Measurements from ENCODE around the gene DCAF6.
"Not testable (repeated sequence)": the region's sequence is repeated elsewhere in the genome, so short reads cannot be mapped to it uniquely, and the experiment has no call there.

Gene DCAF6

DNA sequence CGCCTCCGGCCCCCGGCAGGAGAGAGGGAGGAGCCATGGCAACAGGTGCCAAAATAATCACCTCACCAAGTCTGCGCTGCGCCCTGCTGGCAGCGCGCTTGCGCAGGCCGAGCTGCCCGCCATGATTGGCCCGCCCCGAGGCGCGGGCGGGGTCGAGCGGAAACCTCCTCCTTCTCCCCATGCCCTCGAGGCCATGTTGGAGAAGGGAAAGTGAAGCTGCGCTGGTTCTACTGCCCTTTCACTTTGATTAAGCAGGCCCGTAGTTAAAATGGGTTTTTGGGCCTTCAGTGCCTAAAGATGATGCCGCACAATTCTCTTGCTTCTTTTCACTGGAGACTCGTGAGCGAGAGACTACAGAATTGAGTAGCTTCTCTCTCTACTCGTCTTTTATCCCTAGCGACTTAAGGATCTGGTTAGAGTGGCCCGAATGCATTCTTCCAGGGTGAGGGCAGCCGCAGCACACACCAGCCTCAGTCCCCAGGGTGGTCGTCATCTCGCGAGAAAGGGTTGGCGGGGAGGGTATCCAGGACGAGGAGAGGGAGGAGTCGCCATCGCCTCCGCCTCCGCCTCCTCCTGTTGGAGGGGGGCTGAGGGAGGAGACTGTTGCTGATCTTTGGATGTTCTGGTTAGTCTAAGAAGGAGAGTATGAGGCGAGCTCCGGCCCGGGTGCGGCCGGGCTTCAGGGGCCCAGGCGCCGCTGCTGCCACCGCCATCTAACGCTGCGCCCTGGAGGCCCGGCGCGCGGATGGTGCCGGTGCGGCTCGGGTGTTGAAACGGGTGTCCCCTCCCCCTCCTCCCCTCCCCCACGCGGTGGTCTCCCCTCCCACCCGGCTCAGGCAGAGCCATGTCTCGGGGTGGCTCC lies at the start of gene DCAF6:
Gene DCAF6, plus strand, starts transcription at position 616 of the 862 bp plus-strand sequence. Its CDS starts 229 bp downstream, at position 845.
- DNase-seq (ENCODE audit: low read depth in 2 of 2): peak; percentile 93 to 96

DNA sequence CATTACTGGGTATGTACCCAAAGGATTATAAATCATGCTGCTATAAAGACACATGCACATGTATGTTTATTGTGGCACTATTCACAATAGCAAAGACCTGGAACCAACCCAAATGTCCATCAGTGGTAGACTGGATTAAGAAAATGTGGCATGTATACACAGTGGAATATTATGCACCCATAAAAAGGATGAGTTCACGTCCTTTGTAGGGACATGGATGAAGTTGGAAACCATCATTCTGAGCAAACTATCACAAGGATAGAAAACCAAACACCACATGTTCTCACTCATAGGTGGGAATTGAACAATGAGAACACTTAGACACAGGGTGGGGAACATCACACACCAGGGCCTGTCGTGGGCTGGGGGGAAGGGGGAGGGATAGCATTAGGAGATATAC lies 49.3 kb upstream of the DCAF6 start:
- not testable (repeated sequence) for DNase-seq (ENCODE audit: low read depth in 2 of 2)

- DNase-seq (ENCODE audit: low read depth in 2 of 2): no peak
Observed at GRCh38 chr1:167890400-167890799, 46.1 kb upstream of the DCAF6 start.

GRCh38 chr1:167893798-167894197 lies 42.7 kb upstream of the DCAF6 start:
- no peak for DNase-seq (ENCODE audit: low read depth in 2 of 2)

GRCh38 chr1:167898578-167899222 lies 37.8 kb upstream of the DCAF6 start:
- DNase-seq (ENCODE audit: low read depth in 2 of 2): no peak

DNA sequence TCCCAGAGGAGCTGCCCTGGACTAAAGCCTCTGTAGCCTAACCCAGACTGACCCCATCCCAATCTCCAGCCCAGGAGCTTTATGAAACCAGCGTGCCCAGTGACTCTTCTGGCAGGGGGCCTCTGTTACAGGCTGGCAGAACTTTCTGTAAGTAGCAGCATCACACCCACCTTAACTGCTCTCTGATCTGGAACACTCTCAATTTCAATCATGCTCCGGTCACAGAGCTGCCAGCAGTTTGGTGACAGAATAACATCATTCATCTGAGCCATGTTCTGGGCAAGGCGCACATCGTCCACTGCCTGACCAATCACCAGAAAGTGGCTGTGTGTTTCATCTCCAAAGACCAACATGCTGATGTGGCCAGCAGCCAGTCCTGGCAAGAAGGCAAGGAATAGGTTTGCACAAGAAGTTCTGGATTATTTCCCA lies 37.2 kb upstream of the DCAF6 start:
- no peak for DNase-seq (ENCODE audit: low read depth in 2 of 2)

DNA sequence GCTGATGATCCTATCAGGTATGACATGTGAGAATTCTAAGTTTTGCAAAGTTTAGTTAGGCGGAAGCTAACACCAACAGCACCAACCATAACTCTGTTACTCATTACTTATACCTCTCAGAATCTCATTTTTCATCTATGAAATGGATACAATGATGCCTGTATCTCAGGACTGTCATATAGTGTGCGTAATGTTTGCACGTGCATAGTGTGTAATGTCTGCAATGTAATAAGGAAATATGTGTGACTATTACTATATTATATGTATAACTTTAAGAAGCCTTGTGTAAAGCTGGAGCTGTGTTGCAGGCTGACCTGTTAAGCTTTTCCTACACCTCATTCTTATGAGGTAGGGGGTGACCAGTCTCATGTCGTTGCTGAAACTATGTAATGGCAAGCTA lies 35.6 kb upstream of the DCAF6 start:
- DNase-seq (ENCODE audit: low read depth in 2 of 2): no peak

DNA sequence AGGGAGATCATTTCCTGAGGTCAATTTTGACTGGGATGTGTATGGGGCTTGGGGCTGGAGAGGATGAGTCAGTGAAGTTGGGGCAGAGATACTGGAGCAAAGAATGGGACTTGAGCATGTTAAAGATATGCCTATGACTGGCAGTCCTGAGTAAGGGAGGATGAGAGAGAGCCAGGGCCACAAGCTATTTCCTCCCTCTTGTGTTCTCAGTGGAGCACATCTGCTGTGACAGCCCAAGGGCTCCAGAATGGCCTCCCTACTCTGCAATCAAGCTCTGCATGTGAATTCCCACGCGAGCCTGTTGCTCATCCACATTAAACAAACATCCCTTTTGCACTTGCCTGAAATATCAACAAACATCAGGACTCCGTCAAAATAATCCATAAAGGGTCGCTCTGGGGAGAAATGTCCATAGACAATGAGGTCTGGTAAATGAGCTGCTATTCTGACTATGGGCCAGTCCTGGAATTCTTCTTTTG lies 31.8 kb upstream of the DCAF6 start:
- DNase-seq (ENCODE audit: low read depth in 2 of 2): no peak

DNA sequence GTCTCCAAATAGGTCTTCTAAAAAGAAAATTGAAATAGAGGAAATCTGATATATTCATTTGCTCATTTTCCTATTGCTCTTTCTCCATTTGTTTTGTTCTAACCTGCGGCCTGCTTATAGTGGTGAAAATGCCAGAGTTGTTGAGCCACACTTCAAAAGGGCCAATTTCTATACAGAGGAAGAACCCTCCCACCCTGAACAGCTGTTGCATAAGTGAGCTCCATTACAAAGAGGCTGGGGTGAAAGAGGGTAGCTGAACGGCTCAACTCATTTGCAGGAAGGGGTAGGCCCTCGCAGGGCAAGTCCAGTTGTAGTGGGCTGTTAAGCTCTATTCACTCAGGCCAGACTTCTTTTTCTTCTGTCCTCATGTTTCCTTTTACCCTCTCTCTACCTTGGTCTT lies 31.3 kb upstream of the DCAF6 start:
- DNase-seq (ENCODE audit: low read depth in 2 of 2): no peak

- no peak for DNase-seq (ENCODE audit: low read depth in 2 of 2)
Observed at GRCh38 chr1:167905671-167906070, 30.8 kb upstream of the DCAF6 start.

GRCh38 chr1:167909691-167910180 lies 26.7 kb upstream of the DCAF6 start:
- DNase-seq (ENCODE audit: low read depth in 2 of 2): no peak

- DNase-seq (ENCODE audit: low read depth in 2 of 2): no peak
Observed at GRCh38 chr1:167910530-167910929, 26.0 kb upstream of the DCAF6 start.

GRCh38 chr1:167911413-167911812 lies 25.1 kb upstream of the DCAF6 start:
- DNase-seq (ENCODE audit: low read depth in 2 of 2): no peak

DNA sequence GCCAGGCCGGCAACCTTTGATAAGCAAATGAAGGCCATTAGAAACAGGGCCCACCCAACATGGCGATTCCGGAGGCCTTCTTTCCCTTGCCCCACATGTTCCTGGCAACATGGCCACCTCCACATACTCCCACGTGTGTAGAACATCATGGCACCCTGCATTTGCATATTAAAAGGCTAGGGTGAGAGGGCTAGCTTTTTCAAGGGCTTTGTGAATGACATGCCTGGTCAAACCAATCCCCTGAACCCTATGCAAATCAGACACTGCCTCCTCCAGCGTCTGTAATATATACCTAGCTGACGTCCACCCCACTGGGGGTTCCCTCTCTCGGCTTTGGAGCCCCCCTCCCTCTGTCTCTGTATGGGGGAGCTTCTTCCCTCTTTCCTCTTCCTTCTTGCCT lies 24.2 kb upstream of the DCAF6 start:
- no peak for DNase-seq (ENCODE audit: low read depth in 2 of 2)

DNA sequence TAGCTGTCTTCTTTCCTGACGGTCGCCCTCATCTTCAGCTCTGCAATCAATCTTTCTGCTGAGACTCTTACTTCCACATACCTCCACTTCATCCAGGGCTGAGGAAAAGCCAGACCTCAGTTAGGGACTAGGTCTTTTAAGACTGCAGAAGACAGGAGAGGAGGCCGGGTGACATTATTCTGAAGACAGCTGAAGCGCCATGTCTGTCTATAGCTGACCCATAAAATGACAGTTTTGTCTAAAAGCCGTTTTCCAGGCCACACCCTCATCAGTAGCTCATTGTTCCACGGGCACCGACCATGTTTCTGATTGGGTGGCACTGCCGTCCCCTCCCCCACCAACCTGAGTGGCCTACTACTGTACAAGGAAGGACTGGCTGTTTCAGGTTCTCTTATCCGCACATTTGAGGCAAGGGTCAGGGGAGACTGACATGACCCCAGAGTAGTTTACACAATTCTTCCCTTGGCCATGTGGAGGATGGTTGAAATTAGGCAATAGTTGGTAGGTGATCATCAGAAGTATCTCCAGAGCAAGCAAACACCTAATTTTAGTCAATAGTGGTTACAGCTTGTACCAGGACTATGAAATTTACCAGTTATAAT lies 22.5 kb upstream of the DCAF6 start, which contains the start of gene ADCY10:
Gene ADCY10, minus strand, starts transcription at position 240 of the 602 bp plus-strand sequence. CDS start 8,994 bp downstream, outside the sequence.
- no peak for DNase-seq (ENCODE audit: low read depth in 2 of 2)

DNA sequence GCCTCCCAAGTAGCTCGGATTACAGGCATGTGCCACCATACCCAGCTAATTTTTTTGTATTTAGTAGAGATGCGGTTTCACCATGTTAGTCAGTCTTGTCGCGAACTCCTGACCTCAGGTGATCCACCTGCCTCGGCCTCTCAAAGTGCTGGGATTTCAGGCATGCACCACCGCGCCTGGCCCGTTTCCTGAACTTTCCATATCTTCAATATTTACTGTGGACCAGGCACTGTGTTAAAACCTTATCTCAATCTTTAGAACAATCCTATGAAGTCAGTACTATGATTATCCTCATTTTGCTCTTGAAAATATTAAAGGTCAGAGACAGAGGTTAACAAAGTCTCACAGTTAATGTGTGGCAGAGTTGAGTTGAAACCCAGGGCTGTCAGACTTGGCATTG lies 20.9 kb upstream of the DCAF6 start:
- no peak for DNase-seq (ENCODE audit: low read depth in 2 of 2)

DNA sequence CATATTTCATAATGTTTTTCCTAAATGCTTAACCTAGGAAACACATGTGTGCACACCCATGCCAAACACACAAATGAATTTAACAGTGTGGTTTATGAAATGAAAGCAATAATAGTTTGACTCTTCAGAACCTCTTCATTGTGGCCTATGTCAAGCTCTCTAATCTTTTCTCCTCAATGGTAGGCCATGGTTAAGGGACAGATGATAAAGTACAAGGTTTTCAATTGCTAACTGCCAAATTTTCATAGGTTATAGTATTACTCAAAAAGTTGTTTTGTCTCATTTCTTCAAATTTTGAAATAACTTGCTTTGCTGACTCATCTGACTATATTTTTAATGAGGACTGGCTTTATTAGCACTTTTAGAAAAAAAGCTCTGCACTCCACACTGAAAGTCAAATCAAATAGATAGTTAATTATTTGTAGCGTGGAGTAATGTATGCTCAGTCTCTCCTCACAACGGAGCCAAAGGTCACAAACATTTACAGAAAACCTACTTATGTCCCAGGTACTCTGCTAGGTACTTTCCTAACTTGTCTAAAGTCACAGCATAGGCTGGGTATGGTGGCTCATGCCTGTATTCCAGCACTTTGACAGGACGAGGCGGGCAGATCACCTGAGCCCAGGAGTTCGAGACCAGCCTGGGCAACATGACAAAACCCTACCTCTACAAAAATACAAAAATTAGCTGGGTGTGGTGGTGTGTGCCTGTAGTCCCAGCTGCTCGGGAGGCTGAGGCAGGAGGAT lies 19.5 kb upstream of the DCAF6 start:
- DNase-seq (ENCODE audit: low read depth in 2 of 2): no peak

DNA sequence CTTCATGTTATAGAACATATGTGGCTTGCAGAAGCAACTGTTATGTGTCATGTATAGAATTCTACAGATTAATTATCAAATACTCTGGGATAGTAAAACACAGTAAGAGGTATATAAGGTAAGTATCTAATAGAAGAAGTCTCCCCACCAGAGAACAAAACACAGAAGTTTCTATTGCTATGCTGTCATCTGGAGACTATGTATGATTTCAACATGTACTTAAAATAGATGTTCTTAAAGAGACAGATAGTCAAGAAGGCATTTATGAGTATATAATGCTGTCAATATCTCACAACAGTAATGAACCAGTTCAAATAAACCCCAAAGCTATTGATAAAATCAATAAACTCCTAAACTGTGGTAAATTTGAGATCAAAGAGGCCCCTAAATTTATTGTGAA lies 14.5 kb upstream of the DCAF6 start:
- no peak for DNase-seq (ENCODE audit: low read depth in 2 of 2)

- DNase-seq (ENCODE audit: low read depth in 2 of 2): no peak
Observed at GRCh38 chr1:167922611-167923074, 13.8 kb upstream of the DCAF6 start.

DNA sequence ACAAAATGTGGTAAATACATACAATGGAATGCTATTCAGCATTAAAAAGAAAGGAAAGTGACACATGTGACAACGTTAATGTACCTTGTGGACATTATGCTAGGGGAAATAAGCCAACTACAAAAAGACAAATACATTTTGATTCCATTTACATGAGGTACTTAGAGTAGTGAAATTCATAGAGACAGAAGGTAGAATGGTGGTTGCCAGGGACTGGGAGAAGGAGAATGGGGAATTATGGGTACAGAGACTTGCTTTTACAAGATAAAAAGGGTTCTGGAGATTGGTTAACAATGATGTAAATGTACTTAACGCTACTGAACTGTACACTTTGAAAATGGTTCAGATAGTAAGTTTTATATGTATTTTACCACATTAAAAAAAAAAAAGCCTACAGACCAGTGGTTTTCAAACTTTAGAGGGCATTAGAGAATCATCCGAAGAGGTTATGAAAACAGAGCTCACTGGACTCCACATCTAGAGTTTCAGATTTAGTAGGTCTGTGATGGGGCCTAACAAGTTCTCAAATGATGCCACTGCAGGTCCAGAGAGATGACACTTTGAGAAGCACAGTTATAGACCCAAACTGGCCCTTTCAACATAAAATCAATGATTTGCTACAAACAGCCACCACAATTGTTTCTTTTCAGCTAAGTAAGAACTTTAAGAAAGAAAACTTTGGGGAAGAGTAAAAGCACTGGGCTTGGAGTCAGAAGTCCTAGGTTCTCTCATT lies 13.0 kb upstream of the DCAF6 start:
- DNase-seq (ENCODE audit: low read depth in 2 of 2): no peak

DNA sequence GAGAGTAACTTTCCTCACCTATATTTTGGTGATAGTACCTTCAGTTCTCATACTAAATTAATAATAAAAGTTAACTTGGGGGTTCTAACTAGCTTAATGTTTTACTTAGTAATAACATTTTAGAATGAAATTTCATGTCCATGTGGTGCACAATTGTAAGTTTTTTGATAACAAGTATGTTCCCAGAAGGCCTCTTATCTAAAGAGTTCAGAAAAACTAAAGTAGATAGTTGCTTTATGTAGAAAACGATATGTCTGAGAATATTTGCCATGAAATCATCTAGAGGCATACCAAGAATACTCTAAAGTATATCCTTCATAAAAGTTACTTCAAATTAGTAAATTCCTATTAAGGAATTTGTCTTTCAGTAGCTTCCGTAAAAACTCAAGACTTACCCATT lies 12.4 kb upstream of the DCAF6 start:
- DNase-seq (ENCODE audit: low read depth in 2 of 2): no peak
